K562 (cell line): ENCODE measurements around the gene MATN4. TPM values are rescaled to one million over a fixed set of nuclear protein-coding genes. Genes with fewer than 3 reads are reported as not detected.
A peak's percentile ranks its signal among the peaks of the same experiment; 100 is the strongest.

Source experiments
- ATF7 ChIP-seq: fragments of 450-650 bp; IDR thresholded peaks from 2 replicates; pipeline ENCODE4 v1.7.1; 2014; ENCODE audit warnings: mild to moderate bottlenecking, moderate library complexity
- FOS ChIP-seq: IDR thresholded peaks from 3 replicates; pipeline ENCODE4 v1.6.1; 2011; ENCODE audit not compliant: insufficient read length; ENCODE audit errors: extremely low read depth
- GATA2 ChIP-seq: sonication (generic); formaldehyde crosslinking; IDR thresholded peaks from 2 replicates; pipeline ENCODE4 v1.4.0; 2020; ENCODE audit warnings: mild to moderate bottlenecking, missing genetic modification reagents
- HDAC2 ChIP-seq: fragments of 450-650 bp; IDR thresholded peaks from 2 replicates; pipeline ENCODE4 v1.6.1; 2016; ENCODE audit warnings: mild to moderate bottlenecking
- HNRNPH1 ChIP-seq: fragments of 200-400 bp; formaldehyde crosslinking; optimal IDR thresholded peaks from 2 replicates; pipeline ENCODE3; 2017; ENCODE audit warnings: low read depth, mild to moderate bottlenecking, low read length, moderate library complexity
- MCM5 ChIP-seq: fragments of 450-650 bp; IDR thresholded peaks from 2 replicates; pipeline ENCODE4 v1.6.1; 2016; ENCODE audit warnings: low read depth
- MTA3 ChIP-seq: fragments of 450-650 bp; formaldehyde crosslinking; IDR thresholded peaks from 2 replicates; pipeline ENCODE4 v1.6.1; 2017; ENCODE audit warnings: mild to moderate bottlenecking, borderline replicate concordance
- NEUROD1 ChIP-seq: fragments of 150-350 bp; IDR thresholded peaks from 2 replicates; pipeline ENCODE4 v1.6.1; 2014; ENCODE audit warnings: borderline replicate concordance, low read length, low read depth; ENCODE audit not compliant: partially characterized antibody
- NR0B1 ChIP-seq: fragments of 450-650 bp; IDR thresholded peaks from one replicate; pipeline ENCODE4 v1.6.1; 2018; ENCODE audit warnings: mild to moderate bottlenecking, moderate library complexity; ENCODE audit not compliant: partially characterized antibody
- NRF1 ChIP-seq, 2 experiments: fragments of 450-650 bp; IDR thresholded peaks in 1 of 2; conservative IDR thresholded peaks in 1 of 2; 2 replicates each; pipeline ENCODE4 v1.6.1; 2014; ENCODE audit warnings: mild to moderate bottlenecking in 2 of 2
- PBX2 ChIP-seq, 2 experiments: IDR thresholded peaks in 1 of 2; conservative IDR thresholded peaks in 1 of 2; 2 replicates each; pipeline ENCODE4 v1.6.1; 2016; ENCODE audit warnings: low read depth in 2 of 2, mild to moderate bottlenecking in 1 of 2, missing compliant biosample characterization in 1 of 2, missing genetic modification characterization in 1 of 2, moderate library complexity in 1 of 2
- PKNOX1 ChIP-seq: fragments of 450-650 bp; IDR thresholded peaks from 2 replicates; pipeline ENCODE4 v1.6.1; 2016
- RBFOX2 ChIP-seq: fragments of 200-400 bp; formaldehyde crosslinking; IDR thresholded peaks from 2 replicates; pipeline ENCODE4 v1.6.1; 2017; ENCODE audit warnings: low read depth, mild to moderate bottlenecking, low read length, moderate library complexity
- ZNF316 ChIP-seq: fragments of 450-650 bp; IDR thresholded peaks from 2 replicates; pipeline ENCODE4 v1.6.1; 2016
- ZNF395 ChIP-seq: fragments of 200-800 bp; sonication (Bioruptor generic); IDR thresholded peaks from 2 replicates; pipeline ENCODE4 v1.6.1; 2017; ENCODE audit warnings: missing genetic modification characterization, missing compliant biosample characterization
- ZNF655 ChIP-seq: fragments of 250-450 bp; sonication (Bioruptor Pico); IDR thresholded peaks from 2 replicates; pipeline ENCODE4 v1.5.0; 2021
- polyA plus RNA-seq, 8 experiments: library from polyadenylated mRNA; depleted of rRNA in 4 of 8; stranded (reverse) in 5 of 8; unstranded in 3 of 8; fragments of >200 nt; fragmentation: Nextera tagmentation in 2 of 8; fragmentation: Illumina TruSeq in 1 of 8; extraction: Ambion mirVana in 2 of 8; extraction: Trizol in 1 of 8; gene quantifications; 2 replicates each; pipeline versions ENCODE4 v1.2.1 to v1.2.3, GENCODE V29; 2011 to 2014; ENCODE audit warnings: inconsistent platforms in 1 of 8, missing spikeins in 1 of 8
- total RNA-seq, 7 experiments: library from RNA; depleted of rRNA in 6 of 7; stranded (reverse); fragments of >200 nt in 6 of 7; fragmentation: Illumina TruSeq in 2 of 7; extraction: Trizol in 2 of 7; gene quantifications; 2 replicates each; pipeline versions ENCODE4 v1.2.1 to v1.2.3, GENCODE V29; 2011 to 2021; ENCODE audit warnings: low replicate concordance in 1 of 7

The MATN4 gene
- total and polyA plus RNA-seq, 9 of the 15 experiments (the other 6 are each of a cell fraction or from before 2014, with no cell fraction given) = 0.09 TPM; not detected in 8

GRCh38 chr20:45344168-45344860 is 36.2 kb upstream of the MATN4 start (continued):
- no peak for TF ChIP-seq NR0B1
- peak; percentile 68 for TF ChIP-seq NEUROD1
- peak in 1 of 2 experiments; percentile 17; a peak in 1 of 4 replicates for TF ChIP-seq NRF1 (conservative IDR thresholded peaks at IDR 0.05 in 1 of 2, IDR thresholded peaks at IDR 0.05 in 1 of 2)
- peak; percentile 36; the same call in 1 of the 2 replicates for TF ChIP-seq PKNOX1
- TF ChIP-seq MTA3 = no peak
- 0 out of 2 replicates have a peak, but pooled peaks have one; percentile 26 for TF ChIP-seq ZNF395
- TF ChIP-seq ZNF655 (CRISPR knock-in tag) = no peak
- no peak for TF ChIP-seq ZNF316
- no peak for TF ChIP-seq HNRNPH1
- no peak for TF ChIP-seq GATA2
- no peak for TF ChIP-seq MCM5
- peak; percentile 58 for TF ChIP-seq FOS
- peak; percentile 16; the same call in 1 of the 2 replicates for TF ChIP-seq HDAC2
- peak; percentile 61; the same call in 1 of the 2 replicates for TF ChIP-seq ATF7
- no peak for TF ChIP-seq PBX2 (CRISPR knock-in tag; IDR thresholded peaks at IDR 0.05; ENCODE audit: low read depth)
- no peak for TF ChIP-seq PBX2 (tag; conservative IDR thresholded peaks at IDR 0.05; ENCODE audit: low read depth)
- TF ChIP-seq RBFOX2 = peak; percentile 40
